Osteoblast (primary cell): Measurements from ENCODE around the gene FOXO6. TPM values are rescaled to one million over a fixed set of nuclear protein-coding genes. Genes with fewer than 3 reads are reported as not detected.

Experiments
- DNase-seq: peaks from one replicate; pipeline ENCODE4 v3.0.0; 2011; ENCODE audit warnings: low spot score, mixed read lengths; ENCODE audit not compliant: insufficient read length; ENCODE audit errors: missing footprints
- H2AFZ ChIP-seq: 2 replicates; pipeline ENCODE4 v1.6.0; 2011; ENCODE audit warnings: mild to moderate bottlenecking, low read length
- H3K27ac ChIP-seq: 2 replicates; pipeline ENCODE4 v1.5.1; 2011; ENCODE audit warnings: mild to moderate bottlenecking, low read depth, low read length, moderate library complexity
- H3K27me3 ChIP-seq: 2 replicates; pipeline ENCODE4 v1.6.0; 2012; ENCODE audit warnings: mild to moderate bottlenecking, control low read depth, inconsistent platforms, low read length, moderate library complexity; ENCODE audit not compliant: insufficient read depth
- H3K36me3 ChIP-seq: 2 replicates; pipeline ENCODE4 v1.5.1; 2011; ENCODE audit warnings: mild to moderate bottlenecking, low read length, control low read depth, moderate library complexity; ENCODE audit not compliant: insufficient read depth
- H3K4me1 ChIP-seq: 2 replicates; pipeline ENCODE4 v1.5.1; 2011; ENCODE audit warnings: mild to moderate bottlenecking, low read length, control low read depth, moderate library complexity; ENCODE audit not compliant: insufficient read depth
- H3K4me2 ChIP-seq: 2 replicates; pipeline ENCODE4 v1.6.0; 2011; ENCODE audit warnings: mild to moderate bottlenecking, low read length; ENCODE audit not compliant: insufficient read depth
- H3K4me3 ChIP-seq: fragments of 200-600 bp; sonication (generic); 3 replicates; pipeline ENCODE4 v1.5.1; 2012; ENCODE audit warnings: mild to moderate bottlenecking, low read length, inconsistent platforms; ENCODE audit not compliant: insufficient read depth
- H3K79me2 ChIP-seq: 2 replicates; pipeline ENCODE4 v1.6.0; 2012; ENCODE audit warnings: mild to moderate bottlenecking, low read length, control low read depth, inconsistent platforms; ENCODE audit not compliant: insufficient read depth
- H3K9me3 ChIP-seq: 2 replicates; pipeline ENCODE4 v1.5.1; 2011; ENCODE audit warnings: low read depth, low read length, control low read depth
- H4K20me1 ChIP-seq: 2 replicates; pipeline ENCODE4 v1.6.0; 2012; ENCODE audit warnings: mild to moderate bottlenecking, low read length, control low read depth; ENCODE audit not compliant: insufficient read depth
- CTCF ChIP-seq: IDR thresholded peaks from 2 replicates; pipeline ENCODE4 v1.5.1; 2011; ENCODE audit warnings: mild to moderate bottlenecking, low read depth, low read length, moderate library complexity; ENCODE audit errors: extremely low read depth
- total RNA-seq: library from RNA; depleted of rRNA; stranded (reverse); fragments of >200 nt; gene quantifications from 2 replicates; pipeline ENCODE4 v1.2.3, GENCODE V29; 2012

Gene FOXO6
- total RNA-seq, 1 donor, result not detected

GRCh38 chr1:41357451-41358101 is 3.7 kb upstream of the FOXO6 start:
- no peak overlapping the region for H2AFZ ChIP-seq
- peak; percentile 39 for DNase-seq
- no peaks in the 10 kb centered on the region for H3K9me3 ChIP-seq
- no peaks in the 10 kb centered on the region for H3K36me3 ChIP-seq
- peaks cover 15% of the 10 kb centered on the region for H3K4me1 ChIP-seq
- no peak for TF ChIP-seq CTCF
- peaks cover 3% of the 10 kb centered on the region for H4K20me1 ChIP-seq
- H3K79me2 ChIP-seq, result no peaks in the 10 kb centered on the region
- no peak overlapping the region for H3K4me3 ChIP-seq
- peaks cover 10% of the 10 kb centered on the region for H3K27me3 ChIP-seq
- no peak overlapping the region for H3K27ac ChIP-seq
- H3K4me2 ChIP-seq, result no peak overlapping the region

- no peak for TF ChIP-seq CTCF
- Histone ChIP-seq H2AFZ (no peak overlapping the region), H3K27me3 (peaks cover 18% of the 10 kb centered on the region), H3K27ac (no peak overlapping the region), H3K4me3 (no peak overlapping the region), H3K36me3 (no peaks in the 10 kb centered on the region), H3K4me1 (peaks cover 15% of the 10 kb centered on the region), H3K79me2 (no peaks in the 10 kb centered on the region), H3K9me3 (no peaks in the 10 kb centered on the region), H4K20me1 (peaks cover 10% of the 10 kb centered on the region), H3K4me2 (no peak overlapping the region)
- DNase-seq, result peak; percentile 81
Observed at GRCh38 chr1:41358131-41359021, 2.9 kb upstream of the FOXO6 start.

- no peak for TF ChIP-seq CTCF
- no peak overlapping the region for H3K4me3 ChIP-seq
- peaks cover 27% of the 10 kb centered on the region for H3K27me3 ChIP-seq
- H2AFZ ChIP-seq, result no peak overlapping the region
- H3K36me3 ChIP-seq, result no peaks in the 10 kb centered on the region
- H3K79me2 ChIP-seq, result no peaks in the 10 kb centered on the region
- no peak overlapping the region for H3K27ac ChIP-seq
- H3K9me3 ChIP-seq, result no peaks in the 10 kb centered on the region
- H4K20me1 ChIP-seq, result peaks cover 13% of the 10 kb centered on the region
- H3K4me2 ChIP-seq, result no peak overlapping the region
- peak; percentile 95 for DNase-seq
- peaks cover 9% of the 10 kb centered on the region for H3K4me1 ChIP-seq
Observed at GRCh38 chr1:41359211-41360073, 1.8 kb upstream of the FOXO6 start.
